Measurements from ENCODE around the gene BSX.
A peak's percentile ranks its signal among the peaks of the same experiment; 100 is the strongest.

Gene BSX

DNA sequence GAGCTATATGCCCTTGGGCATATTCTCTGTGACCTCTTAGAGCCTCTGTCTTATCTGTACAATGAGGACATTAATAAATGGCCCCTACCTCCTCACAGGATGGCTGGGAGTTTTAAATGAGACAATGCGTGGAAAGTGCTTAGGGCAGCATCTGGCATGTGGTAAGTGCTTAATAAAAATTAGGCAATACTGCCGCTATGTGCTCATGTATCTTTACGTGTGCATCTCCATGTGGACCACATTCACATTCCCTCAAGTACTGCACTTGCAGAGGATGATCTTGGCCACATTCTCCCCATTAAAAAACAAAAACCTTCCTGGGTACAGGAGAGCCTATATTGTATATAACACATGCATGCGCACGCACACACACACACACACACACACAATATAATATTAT lies 19.1 kb upstream of the BSX start:
- no peak for TF ChIP-seq CTCF (IDR thresholded peaks at IDR 0.05; ENCODE audit: low read length, missing control alignments)
- no peak overlapping the region for H3K4me3 ChIP-seq (replicated peaks; ENCODE audit: low read depth, low read length)
- DNase-seq (ENCODE audit: low read depth) = no peak

DNA sequence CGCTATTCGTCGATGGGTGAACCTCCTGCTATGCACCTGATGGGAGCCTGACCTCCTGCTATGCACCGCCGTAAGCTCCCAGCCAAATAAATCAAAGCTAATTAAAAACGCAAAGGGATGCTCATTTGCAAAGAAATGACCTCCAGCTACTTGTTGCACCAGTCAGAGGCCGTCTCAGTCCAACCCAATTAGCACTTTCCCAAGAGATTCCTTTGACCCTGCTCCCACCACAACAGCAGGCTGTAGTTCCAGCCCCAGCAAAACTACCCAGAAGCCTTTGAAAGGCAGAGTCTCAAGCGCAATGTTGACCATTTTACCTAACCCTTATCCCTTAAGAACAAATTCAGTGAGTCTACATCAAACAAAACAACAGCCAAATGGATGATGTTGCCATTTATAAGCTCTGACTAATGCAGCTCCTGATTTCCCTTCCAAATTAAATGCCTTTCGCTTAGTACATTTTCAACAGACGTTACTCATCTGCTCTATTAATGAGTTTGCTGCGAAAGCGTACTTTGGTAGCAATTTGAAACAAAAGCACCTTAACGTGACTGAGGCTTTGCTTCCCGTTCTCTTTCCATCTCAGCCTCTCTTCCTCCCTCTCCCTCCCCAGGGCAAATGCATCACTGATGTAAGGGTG lies 17.2 kb upstream of the BSX start:
- no peak for TF ChIP-seq CTCF (IDR thresholded peaks at IDR 0.05; ENCODE audit: low read length, missing control alignments)
- no peak for DNase-seq (ENCODE audit: low read depth)
- no peak overlapping the region for H3K4me3 ChIP-seq (replicated peaks; ENCODE audit: low read depth, low read length)

- TF ChIP-seq CTCF (IDR thresholded peaks at IDR 0.05; ENCODE audit: low read length, missing control alignments) = no peak
- no peak for DNase-seq (ENCODE audit: low read depth)
Measured at GRCh38 chr11:122995526-122995925, 13.9 kb upstream of the BSX start.

GRCh38 chr11:122984186-122985011 lies 2.8 kb upstream of the BSX start:
- TF ChIP-seq CTCF (IDR thresholded peaks at IDR 0.05; ENCODE audit: low read length, missing control alignments) = no peak
- peak overlapping the region; percentile 60 for H3K4me3 ChIP-seq (replicated peaks; ENCODE audit: low read depth, low read length)
- peak; percentile 4 for DNase-seq (ENCODE audit: low read depth)

More at GRCh38 chr11:122995526-122995925, 13.9 kb upstream of the BSX start:
- H3K4me3 ChIP-seq (replicated peaks; ENCODE audit: low read depth, low read length) = no peak overlapping the region

- no peak for TF ChIP-seq CTCF (IDR thresholded peaks at IDR 0.05; ENCODE audit: low read length, missing control alignments)
- peak overlapping the region; percentile 60 for H3K4me3 ChIP-seq (replicated peaks; ENCODE audit: low read depth, low read length)
- DNase-seq (ENCODE audit: low read depth) = no peak
Measured at GRCh38 chr11:122983438-122984185, 2.0 kb upstream of the BSX start.

DNA sequence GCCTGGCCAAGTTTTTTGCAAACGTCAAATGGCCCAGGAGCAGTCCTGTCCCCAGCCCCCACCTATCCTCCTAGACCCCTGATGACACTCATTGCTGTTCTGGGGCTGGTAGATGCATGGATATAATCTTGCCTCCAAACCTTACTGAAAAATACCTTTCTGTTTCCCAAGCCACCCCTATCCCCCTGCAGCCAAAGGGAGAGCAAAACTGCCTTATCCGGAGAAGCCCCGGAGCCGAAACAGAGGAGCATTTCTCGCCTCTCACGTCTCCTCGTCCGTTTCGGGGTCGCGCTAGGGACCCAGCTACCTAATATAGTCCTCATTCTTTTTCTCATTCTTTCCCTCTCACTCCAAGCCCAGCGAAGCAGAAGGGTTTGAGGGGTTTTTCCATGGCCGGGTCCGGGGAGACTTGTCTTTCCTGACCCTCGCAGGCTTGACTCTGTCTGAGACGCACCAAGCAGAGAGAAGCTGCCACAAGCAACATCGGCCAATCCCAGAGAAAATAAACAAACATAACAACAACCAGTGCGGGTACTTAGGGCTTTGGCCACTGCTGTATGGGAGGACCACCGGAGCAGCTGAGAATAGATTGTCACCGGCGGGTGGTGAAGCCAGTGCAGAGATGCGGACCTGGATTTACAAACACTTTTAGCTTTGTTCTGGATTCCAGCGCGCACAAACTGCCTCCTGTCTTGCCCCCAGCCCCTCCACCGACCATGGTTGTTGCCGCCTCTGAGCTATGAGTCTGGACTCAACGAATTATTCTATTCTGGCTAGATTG lies 1.6 kb downstream of the BSX start:
- TF ChIP-seq CTCF (IDR thresholded peaks at IDR 0.05; ENCODE audit: low read length, missing control alignments) = no peak
- no peak overlapping the region for H3K4me3 ChIP-seq (replicated peaks; ENCODE audit: low read depth, low read length)
- DNase-seq (ENCODE audit: low read depth) = no peak

Measured in fibroblast of pulmonary artery (primary cell).